SK-N-SH (cell line): ENCODE data around the gene NGF. TPM values are rescaled to one million over a fixed set of nuclear protein-coding genes. Genes with fewer than 3 reads are reported as not detected.

Experiments used
- CTCF ChIA-PET: fragments of 300-600, 350-600 bp; formaldehyde crosslinking; extraction: SDS; loops from one replicate; lab custom pipeline; 2021; lab: Yijun Ruan, JAX
- POLR2A ChIA-PET: fragments of 350-600 bp; sonication (Branson Sonifier 250); formaldehyde crosslinking; extraction: SDS; loops from one replicate; lab custom pipeline; 2020; ENCODE audit warnings: antibody characterized with exemption, inconsistent platforms; lab: Yijun Ruan, JAX
- DNase-seq: peaks from one replicate; pipeline ENCODE4 v3.0.0; 2012
- H2AFZ ChIP-seq: fragments of 200-600 bp; sonication (generic); 2 replicates; pipeline ENCODE4 v1.8.1; 2016; ENCODE audit warnings: antibody characterized with exemption, mild to moderate bottlenecking, low read depth
- H3F3A ChIP-seq: fragments of 200-600 bp; sonication (generic); replicated peaks from 2 replicates; pipeline ENCODE3; 2016; ENCODE audit warnings: antibody characterized with exemption, mild to moderate bottlenecking; ENCODE audit not compliant: insufficient read depth
- H3K27ac ChIP-seq, 2 experiments: fragments of 200-500 bp in 1 of 2; fragments of 200-600 bp in 1 of 2; sonication (Bioruptor generic) in 1 of 2; sonication (generic), shearing (Covaris generic) in 1 of 2; 2 replicates each; pipeline versions ENCODE4 v1.5.1 to v1.6.1; 2014 to 2016; ENCODE audit warnings: low read depth in 2 of 2, inconsistent platforms in 1 of 2, low read length in 1 of 2, mild to moderate bottlenecking in 1 of 2, mixed read lengths in 1 of 2
- H3K27me3 ChIP-seq: fragments of 200-600 bp; sonication (generic), shearing (Covaris generic); 2 replicates; pipeline ENCODE4 v1.6.1; 2016; ENCODE audit warnings: mixed run types; ENCODE audit not compliant: insufficient read depth
- H3K36me3 ChIP-seq, 2 experiments: fragments of 200-500 bp in 1 of 2; fragments of 200-600 bp in 1 of 2; sonication (Bioruptor generic) in 1 of 2; sonication (generic) in 1 of 2; replicated peaks in 1 of 2; 2 replicates each; pipeline versions ENCODE3 to v1.5.1; 2014 to 2016; ENCODE audit warnings: low read length in 1 of 2, mild to moderate bottlenecking in 1 of 2; ENCODE audit not compliant: insufficient read depth in 2 of 2, control insufficient read depth in 1 of 2
- H3K4me1 ChIP-seq, 2 experiments: fragments of 200-500 bp in 1 of 2; fragments of 200-600 bp in 1 of 2; sonication (Bioruptor generic) in 1 of 2; sonication (generic), shearing (Covaris generic) in 1 of 2; 2 replicates each; pipeline versions ENCODE4 v1.5.1 to v1.6.1; 2014 to 2016; ENCODE audit warnings: low read depth in 1 of 2, low read length in 1 of 2, mixed run types in 1 of 2; ENCODE audit not compliant: insufficient read depth in 2 of 2, control insufficient read depth in 1 of 2
- H3K4me2 ChIP-seq: fragments of 200-600 bp; sonication (generic), shearing (Covaris generic); 2 replicates; pipeline ENCODE4 v1.6.1; 2017; ENCODE audit warnings: mixed run types
- H3K4me3 ChIP-seq, 2 experiments: fragments of 200-500 bp in 1 of 2; fragments of 200-600 bp in 1 of 2; sonication (Bioruptor generic) in 1 of 2; sonication (generic), shearing (Covaris generic) in 1 of 2; 2 replicates each; pipeline versions ENCODE4 v1.5.1 to v1.8.1; 2014 to 2016; ENCODE audit warnings: low read depth in 2 of 2, inconsistent platforms in 1 of 2, low read length in 1 of 2, mild to moderate bottlenecking in 1 of 2, mixed read lengths in 1 of 2, moderate library complexity in 1 of 2
- H3K79me2 ChIP-seq: fragments of 200-600 bp; sonication (generic); 2 replicates; pipeline ENCODE4 v1.8.1; 2017; ENCODE audit warnings: mild to moderate bottlenecking; ENCODE audit not compliant: insufficient read depth
- H3K9ac ChIP-seq: fragments of 200-600 bp; sonication (generic); 2 replicates; pipeline ENCODE4 v1.6.1; 2017; ENCODE audit warnings: mixed run types
- H3K9me2 ChIP-seq: fragments of 200-600 bp; sonication (generic); 2 replicates; pipeline ENCODE4 v1.6.1; 2017; ENCODE audit warnings: mixed run types
- H3K9me3 ChIP-seq: fragments of 200-600 bp; sonication (generic); 2 replicates; pipeline ENCODE4 v1.6.1; 2017; ENCODE audit warnings: mixed run types, mild to moderate bottlenecking, moderate library complexity
- H4K20me1 ChIP-seq: fragments of 200-600 bp; sonication (generic); 2 replicates; pipeline ENCODE4 v1.6.1; 2017; ENCODE audit warnings: mild to moderate bottlenecking, mixed run types; ENCODE audit not compliant: insufficient read depth
- CTCF ChIP-seq: fragments of 200-600 bp; sonication (generic); IDR thresholded peaks from 2 replicates; pipeline ENCODE4 v1.6.1; 2017; ENCODE audit warnings: antibody characterized with exemption, mild to moderate bottlenecking, moderate library complexity
- FOSL2 ChIP-seq: IDR thresholded peaks from 2 replicates; pipeline ENCODE4 v1.4.0; 2012; ENCODE audit warnings: low read depth, mild to moderate bottlenecking, moderate library complexity, borderline replicate concordance
- FOXM1 ChIP-seq: IDR thresholded peaks from 2 replicates; pipeline ENCODE4 v1.4.0; 2012; ENCODE audit warnings: low read depth, mild to moderate bottlenecking
- GATA2 ChIP-seq: sonication (generic); formaldehyde crosslinking; IDR thresholded peaks from 2 replicates; pipeline ENCODE4 v1.5.0; 2020; ENCODE audit warnings: mild to moderate bottlenecking, missing genetic modification reagents
- JUND ChIP-seq: IDR thresholded peaks from 2 replicates; pipeline ENCODE4 v1.4.0; 2012
- MEF2A ChIP-seq: IDR thresholded peaks from 2 replicates; pipeline ENCODE4 v1.4.0; 2012; ENCODE audit warnings: low read depth, borderline replicate concordance
- MXI1 ChIP-seq: IDR thresholded peaks from 2 replicates; pipeline ENCODE4 v1.6.1; 2012; ENCODE audit warnings: mild to moderate bottlenecking, low read depth, low read length, improper control_type of control experiment
- NFIC ChIP-seq: IDR thresholded peaks from 2 replicates; pipeline ENCODE4 v1.4.0; 2012; ENCODE audit warnings: borderline replicate concordance
- POLR2AphosphoS5 ChIP-seq: IDR thresholded peaks from 2 replicates; pipeline ENCODE4 v1.6.1; 2012; ENCODE audit warnings: low read depth, low read length
- RAD21 ChIP-seq: IDR thresholded peaks from 2 replicates; pipeline ENCODE4 v1.6.1; 2012; ENCODE audit warnings: mild to moderate bottlenecking, low read length
- RCOR1 ChIP-seq: fragments of 150-350 bp; IDR thresholded peaks from 2 replicates; pipeline ENCODE4 v1.6.1; 2017; ENCODE audit warnings: antibody characterized with exemption, low read length
- REST ChIP-seq: IDR thresholded peaks from 2 replicates; pipeline ENCODE4 v1.6.1; 2012; ENCODE audit warnings: mild to moderate bottlenecking, low read depth, low read length, moderate library complexity
- RFX5 ChIP-seq: IDR thresholded peaks from 2 replicates; pipeline ENCODE4 v1.6.1; 2012; ENCODE audit warnings: mild to moderate bottlenecking, improper control_type of control experiment, low read length
- SMC3 ChIP-seq: IDR thresholded peaks from 2 replicates; pipeline ENCODE4 v1.6.1; 2012; ENCODE audit warnings: low read depth, low read length, improper control_type of control experiment
- TCF12 ChIP-seq: IDR thresholded peaks from 2 replicates; pipeline ENCODE4 v1.4.0; 2012
- TEAD4 ChIP-seq: IDR thresholded peaks from 2 replicates; pipeline ENCODE4 v1.4.0; 2012; ENCODE audit warnings: mild to moderate bottlenecking, borderline replicate concordance; ENCODE audit not compliant: insufficient read depth
- YY1 ChIP-seq: IDR thresholded peaks from 2 replicates; pipeline ENCODE4 v1.4.0; 2012; ENCODE audit warnings: low read depth, mild to moderate bottlenecking
- ZBTB33 ChIP-seq: IDR thresholded peaks from 2 replicates; pipeline ENCODE4 v1.4.0; 2012; ENCODE audit warnings: low read depth, borderline replicate concordance
- WGBS: methylation state at CpG from one replicate; pipeline ENCODE4 v1.1.6; 2017; ENCODE audit warnings: low lambda C conversion rate; 5-methylcytosine and 5-hydroxymethylcytosine counted together
- polyA plus RNA-seq, 3 experiments: library from polyadenylated mRNA; depleted of rRNA; stranded (reverse); fragments of >200 nt; gene quantifications; 2 replicates each; pipeline ENCODE4 v1.2.3, GENCODE V29; 2012
- TF ChIP-seq, protein P1 (sequence below): IDR thresholded peaks from 2 replicates; pipeline ENCODE4; 2012

NGF gene
- polyA plus RNA-seq, 1 of the 3 experiments (the other 2 are of a cell fraction) = 75.8 TPM

- TF ChIP-seq YY1 (no peak), GATA2 (CRISPR knock-in tag) (peak; percentile 24; the same call in 1 of the 2 replicates), TEAD4 (peak; percentile 86; the same call in 1 of the 2 replicates), CTCF (no peak), RCOR1 (peak; percentile 93), JUND (peak; percentile 94), RAD21 (peak; percentile 25; the same call in 1 of the 2 replicates), FOSL2 (peak; percentile 94), POLR2AphosphoS5 (peak; percentile 93), ZBTB33 (peak; percentile 40; the same call in 1 of the 2 replicates), SMC3 (no peak), MEF2A (peak; percentile 45; the same call in 1 of the 2 replicates), REST (peak; percentile 16; the same call in 1 of the 2 replicates)
Measured at GRCh38 chr1:115251856-115252255, 86.2 kb downstream of the NGF start (continued).

GRCh38 chr1:115251340-115251748 is 86.7 kb downstream of the NGF start:
- no peaks in the 10 kb centered on the region for H3K27me3 ChIP-seq
- peaks cover 8% of the 10 kb centered on the region; the same call in 1 of the 2 replicates for H3K9me3 ChIP-seq
- ChIA-PET CTCF (interaction anchor here (0.9 to 1.8 kb wide), 6 partner anchors 20 to 218 kb away, joined by 3 to 10 read pairs (median 4); no protein-coding TSS in a partner anchor), POLR2A (interaction anchor here (0.8 to 1.1 kb wide), 3 partner anchors 13 to 52 kb away, joined by 3 to 4 read pairs (median 3); no protein-coding TSS in a partner anchor)
- H3K79me2 ChIP-seq = no peaks in the 10 kb centered on the region
- H3F3A ChIP-seq = peaks cover 34% of the 10 kb centered on the region
- H3K36me3 ChIP-seq = peaks cover 0 to 16% of the 10 kb centered on the region in 2 experiments
- H4K20me1 ChIP-seq = no peaks in the 10 kb centered on the region
- H3K9me2 ChIP-seq = no peaks in the 10 kb centered on the region
- no peak overlapping the region; a peak in 1 of 4 replicates for H3K4me3 ChIP-seq
- 5% methylated on average over 2 of the region's 2 CpGs for WGBS
- H2AFZ ChIP-seq = peak overlapping the region; percentile 26; the same call in 1 of the 2 replicates
- H3K9ac ChIP-seq = peak overlapping the region; percentile 56; the same call in 1 of the 2 replicates
- peak overlapping the region; percentile 38; the same call in 1 of the 2 replicates for H3K4me2 ChIP-seq
- peak overlapping the region; percentile 98 to 99 for H3K27ac ChIP-seq
- peaks cover 5 to 14% of the 10 kb centered on the region in 2 experiments; a peak in 3 of 4 replicates for H3K4me1 ChIP-seq
- no peak for DNase-seq
- TF ChIP-seq MXI1 (no peak), RFX5 (no peak), NFIC (0 out of 2 replicates have a peak, but pooled peaks have one; percentile 15), SMC3 (peak; percentile 9; the same call in 1 of the 2 replicates), MEF2A (peak; percentile 83), TEAD4 (0 out of 2 replicates have a peak, but pooled peaks have one; percentile 32), JUND (peak; percentile 43; the same call in 1 of the 2 replicates), CTCF (no peak), POLR2AphosphoS5 (peak; percentile 23; the same call in 1 of the 2 replicates), GATA2 (CRISPR knock-in tag) (no peak), FOXM1 (no peak), RAD21 (no peak), TCF12 (peak; percentile 87)
- TF ChIP-seq, protein P1, sequence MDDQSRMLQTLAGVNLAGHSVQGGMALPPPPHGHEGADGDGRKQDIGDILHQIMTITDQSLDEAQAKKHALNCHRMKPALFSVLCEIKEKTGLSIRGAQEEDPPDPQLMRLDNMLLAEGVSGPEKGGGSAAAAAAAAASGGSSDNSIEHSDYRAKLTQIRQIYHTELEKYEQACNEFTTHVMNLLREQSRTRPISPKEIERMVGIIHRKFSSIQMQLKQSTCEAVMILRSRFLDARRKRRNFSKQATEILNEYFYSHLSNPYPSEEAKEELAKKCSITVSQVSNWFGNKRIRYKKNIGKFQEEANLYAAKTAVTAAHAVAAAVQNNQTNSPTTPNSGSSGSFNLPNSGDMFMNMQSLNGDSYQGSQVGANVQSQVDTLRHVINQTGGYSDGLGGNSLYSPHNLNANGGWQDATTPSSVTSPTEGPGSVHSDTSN = peak; percentile 63
